Activated effector memory CD4-positive, alpha-beta T cell treated with anti-CD3 and anti-CD28 coated beads, Interleukin-2, amount 50 U/mL, for 16 hours (primary cell): ENCODE measurements around the gene DIP2C.
"Not testable (repeated sequence)": the region's sequence is repeated elsewhere in the genome, so short reads cannot be mapped to it uniquely, and the experiment has no call there.

ENCODE experiments used
- DNase-seq: peaks from one replicate; pipeline ENCODE4 v3.0.0-alpha.2; 2020

Gene DIP2C

GRCh38 chr10:283140-283479 lies 406.4 kb downstream of the DIP2C start:
- DNase-seq, result no peak

GRCh38 chr10:282294-283139 lies 407.0 kb downstream of the DIP2C start:
- DNase-seq, result no peak

GRCh38 chr10:279655-280054 lies 409.8 kb downstream of the DIP2C start:
- no peak for DNase-seq

GRCh38 chr10:279232-279631 lies 410.2 kb downstream of the DIP2C start:
- DNase-seq, result no peak

GRCh38 chr10:278707-279106 lies 410.8 kb downstream of the DIP2C start:
- DNase-seq, result no peak

- DNase-seq, result no peak
Measured at GRCh38 chr10:277963-278362, 411.5 kb downstream of the DIP2C start.

- DNase-seq, result no peak
Measured at GRCh38 chr10:275680-276079, 413.8 kb downstream of the DIP2C start.

- DNase-seq, result no peak
Measured at GRCh38 chr10:274866-275265, 414.6 kb downstream of the DIP2C start.

- no peak for DNase-seq
Measured at GRCh38 chr10:273088-273487, 416.4 kb downstream of the DIP2C start.

- DNase-seq, result no peak
Measured at GRCh38 chr10:271722-272121, 417.7 kb downstream of the DIP2C start.

- no peak for DNase-seq
Measured at GRCh38 chr10:271201-271600, 418.3 kb downstream of the DIP2C start.

GRCh38 chr10:269440-270074 lies 419.9 kb downstream of the DIP2C start:
- DNase-seq, result no peak

GRCh38 chr10:267705-268104 lies 421.8 kb downstream of the DIP2C start:
- DNase-seq, result no peak

GRCh38 chr10:266974-267425 lies 422.5 kb downstream of the DIP2C start:
- DNase-seq, result no peak

- DNase-seq, result not testable (repeated sequence)
Measured at GRCh38 chr10:265816-266588, 423.5 kb downstream of the DIP2C start.

GRCh38 chr10:265074-265440 lies 424.4 kb downstream of the DIP2C start:
- DNase-seq, result not testable (repeated sequence)

GRCh38 chr10:264160-265073 lies 425.1 kb downstream of the DIP2C start:
- DNase-seq, result not testable (repeated sequence)

GRCh38 chr10:260819-261429 lies 428.5 kb downstream of the DIP2C start:
- no peak for DNase-seq

- no peak for DNase-seq
Measured at GRCh38 chr10:251982-252582, 437.4 kb downstream of the DIP2C start.

GRCh38 chr10:248307-248706 lies 441.2 kb downstream of the DIP2C start:
- no peak for DNase-seq

- no peak for DNase-seq
Measured at GRCh38 chr10:247480-247879, 442.0 kb downstream of the DIP2C start.

GRCh38 chr10:246431-246830 lies 443.0 kb downstream of the DIP2C start:
- DNase-seq, result no peak
